SK-N-SH (cell line): ENCODE results near the gene ZNF606.

ENCODE experiments used
- GABPA ChIP-seq: IDR thresholded peaks from 2 replicates; pipeline ENCODE4 v1.4.0; 2012; ENCODE audit warnings: low read depth, mild to moderate bottlenecking
- YY1 ChIP-seq: IDR thresholded peaks from 2 replicates; pipeline ENCODE4 v1.4.0; 2012; ENCODE audit warnings: low read depth, mild to moderate bottlenecking

DNA sequence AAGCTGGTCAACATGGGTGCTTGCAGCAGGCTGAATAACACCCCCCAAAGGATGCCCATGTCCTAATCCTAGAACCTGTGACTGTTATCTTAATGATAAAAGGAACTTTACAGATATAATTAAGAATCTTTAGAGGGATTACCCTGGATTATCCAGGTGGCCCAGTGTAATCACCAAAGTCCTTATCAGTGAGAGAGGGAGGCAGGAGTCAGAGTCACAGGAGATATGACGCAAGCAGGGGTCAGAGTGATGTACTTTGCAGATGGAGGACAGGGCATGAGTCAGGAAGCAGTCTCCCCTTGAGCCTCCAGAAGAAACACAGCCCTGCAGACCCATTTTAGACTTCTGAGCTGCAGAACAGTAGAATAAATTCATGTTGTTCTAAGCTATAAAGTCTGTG, 9.8 kb downstream of the ZNF606 start:
- TF ChIP-seq YY1 (no peak), GABPA (no peak)
